ENCODE measurements around the gene ASF1B. TPM values are rescaled to one million over a fixed set of nuclear protein-coding genes. Genes with fewer than 3 reads are reported as not detected.

ASF1B gene
- total and polyA plus RNA-seq, 2 donors (not counting 1 experiment from before 2014, with no cell fraction given), result 2.6 to 6.5 TPM

- H3K79me2 ChIP-seq (ENCODE audit: control insufficient read depth, insufficient read depth, low read length), result no peaks in the 10 kb centered on the region
- H3K4me3 ChIP-seq (replicated peaks in 1 of 4; ENCODE audit: control extremely low read depth in 1 of 4, insufficient read depth in 1 of 4, low read depth in 3 of 4, low read length in 4 of 4), result peak overlapping the region in 2 of 4 experiments; percentile 17 to 42
- no peak overlapping the region for H3K27ac ChIP-seq (ENCODE audit: insufficient read depth, low read length)
- no peaks in the 10 kb centered on the region for H3K36me3 ChIP-seq (ENCODE audit: control insufficient read depth, insufficient read depth, low read length)
- no peak for TF ChIP-seq EZH2 (IDR thresholded peaks at IDR 0.05; ENCODE audit: low read length, missing control alignments)
- TF ChIP-seq CTCF (conservative IDR thresholded peaks at IDR 0.05 in 1 of 2, IDR thresholded peaks at IDR 0.05 in 1 of 2; ENCODE audit: low read depth in 1 of 2, low read length in 2 of 2), result no peak
- DNase-seq (ENCODE audit: low read depth in 2 of 2), result peak; percentile 12 to 51
- peak overlapping the region; percentile 70 for H3K4me2 ChIP-seq (ENCODE audit: extremely low read depth, insufficient read depth, low read length)
- H3K27me3 ChIP-seq (ENCODE audit: control insufficient read depth, insufficient read depth, low read length), result no peaks in the 10 kb centered on the region
- H3K4me1 ChIP-seq (ENCODE audit: control insufficient read depth, extremely low read depth, insufficient read depth, low read length), result peaks cover 8% of the 10 kb centered on the region
- H3K9ac ChIP-seq (ENCODE audit: insufficient read depth, low read length), result peak overlapping the region; percentile 36
- peak overlapping the region; percentile 76 for H2AFZ ChIP-seq (ENCODE audit: low read length)
- H3K9me3 ChIP-seq (ENCODE audit: control insufficient read depth, insufficient read depth, low read depth, low read length), result no peaks in the 10 kb centered on the region
- no peaks in the 10 kb centered on the region for H4K20me1 ChIP-seq (ENCODE audit: control insufficient read depth, extremely low read depth, insufficient read depth, low read length)
Measured at GRCh38 chr19:14149509-14149994, 13.2 kb upstream of the ASF1B start.

- no peaks in the 10 kb centered on the region for H3K27me3 ChIP-seq (ENCODE audit: control insufficient read depth, insufficient read depth, low read length)
- DNase-seq (ENCODE audit: low read depth in 2 of 2), result no peak
- no peaks in the 10 kb centered on the region for H3K9me3 ChIP-seq (ENCODE audit: control insufficient read depth, insufficient read depth, low read depth, low read length)
- no peak overlapping the region for H3K9ac ChIP-seq (ENCODE audit: insufficient read depth, low read length)
- H3K36me3 ChIP-seq (ENCODE audit: control insufficient read depth, insufficient read depth, low read length), result no peaks in the 10 kb centered on the region
- TF ChIP-seq EZH2 (IDR thresholded peaks at IDR 0.05; ENCODE audit: low read length, missing control alignments), result no peak
- no peak for TF ChIP-seq CTCF (conservative IDR thresholded peaks at IDR 0.05 in 1 of 2, IDR thresholded peaks at IDR 0.05 in 1 of 2; ENCODE audit: low read depth in 1 of 2, low read length in 2 of 2)
- no peaks in the 10 kb centered on the region for H4K20me1 ChIP-seq (ENCODE audit: control insufficient read depth, extremely low read depth, insufficient read depth, low read length)
- H3K4me3 ChIP-seq (replicated peaks in 1 of 4; ENCODE audit: control extremely low read depth in 1 of 4, insufficient read depth in 1 of 4, low read depth in 3 of 4, low read length in 4 of 4), result peak overlapping the region in 1 of 4 experiments; percentile 42
- peak overlapping the region; percentile 70 for H3K4me2 ChIP-seq (ENCODE audit: extremely low read depth, insufficient read depth, low read length)
- peaks cover 8% of the 10 kb centered on the region for H3K4me1 ChIP-seq (ENCODE audit: control insufficient read depth, extremely low read depth, insufficient read depth, low read length)
- H2AFZ ChIP-seq (ENCODE audit: low read length), result peak overlapping the region; percentile 76
- H3K27ac ChIP-seq (ENCODE audit: insufficient read depth, low read length), result no peak overlapping the region
- no peaks in the 10 kb centered on the region for H3K79me2 ChIP-seq (ENCODE audit: control insufficient read depth, insufficient read depth, low read length)
Measured at GRCh38 chr19:14148751-14149410, 12.5 kb upstream of the ASF1B start.

GRCh38 chr19:14147797-14148605 is 11.6 kb upstream of the ASF1B start:
- Histone ChIP-seq H3K79me2 (ENCODE audit: control insufficient read depth, insufficient read depth, low read length) (no peaks in the 10 kb centered on the region), H4K20me1 (ENCODE audit: control insufficient read depth, extremely low read depth, insufficient read depth, low read length) (no peaks in the 10 kb centered on the region), H3K27ac (ENCODE audit: insufficient read depth, low read length) (no peak overlapping the region), H3K27me3 (ENCODE audit: control insufficient read depth, insufficient read depth, low read length) (no peaks in the 10 kb centered on the region), H2AFZ (ENCODE audit: low read length) (peak overlapping the region; percentile 68), H3K36me3 (ENCODE audit: control insufficient read depth, insufficient read depth, low read length) (no peaks in the 10 kb centered on the region), H3K4me1 (ENCODE audit: control insufficient read depth, extremely low read depth, insufficient read depth, low read length) (peaks cover 8% of the 10 kb centered on the region), H3K4me2 (ENCODE audit: extremely low read depth, insufficient read depth, low read length) (peak overlapping the region; percentile 58), H3K4me3 (replicated peaks in 1 of 4; ENCODE audit: control extremely low read depth in 1 of 4, insufficient read depth in 1 of 4, low read depth in 3 of 4, low read length in 4 of 4) (no peak overlapping the region), H3K9ac (ENCODE audit: insufficient read depth, low read length) (peak overlapping the region; percentile 20), H3K9me3 (ENCODE audit: control insufficient read depth, insufficient read depth, low read depth, low read length) (no peaks in the 10 kb centered on the region)
- TF ChIP-seq CTCF (conservative IDR thresholded peaks at IDR 0.05 in 1 of 2, IDR thresholded peaks at IDR 0.05 in 1 of 2; ENCODE audit: low read depth in 1 of 2, low read length in 2 of 2) (peak; percentile 86 to 96), EZH2 (IDR thresholded peaks at IDR 0.05; ENCODE audit: low read length, missing control alignments) (no peak)
- DNase-seq (ENCODE audit: low read depth in 2 of 2), result peak; percentile 41 to 65

All from fibroblast of lung (primary cell).